Neural cell (in vitro differentiated cells): ENCODE measurements around the gene AIFM2. TPM values are rescaled to one million over a fixed set of nuclear protein-coding genes. Genes with fewer than 3 reads are reported as not detected.

ENCODE experiments used
- H2AFZ ChIP-seq: fragments of 200-600, 300-800 bp; sonication (generic), shearing (Covaris generic); 2 replicates; pipeline ENCODE4 v1.6.0; 2014; ENCODE audit warnings: low read depth, mild to moderate bottlenecking, antibody characterized with exemption, low read length, moderate library complexity
- H3F3A ChIP-seq: fragments of 200-600 bp; shearing (Covaris generic); 2 replicates; pipeline ENCODE4 v1.6.1; 2016; ENCODE audit warnings: mild to moderate bottlenecking, moderate library complexity, mixed read lengths, antibody characterized with exemption, low read length; ENCODE audit not compliant: insufficient read depth, poor library complexity, severe bottlenecking
- H3K27ac ChIP-seq: fragments of 200-600, 300-800 bp; sonication (generic), shearing (Covaris generic); 2 replicates; pipeline ENCODE4 v1.5.1; 2014; ENCODE audit warnings: mild to moderate bottlenecking, low read length, moderate library complexity
- H3K27me3 ChIP-seq: fragments of 300-800, 200-600 bp; sonication (generic), shearing (Covaris generic); 2 replicates; pipeline ENCODE4 v1.6.0; 2014; ENCODE audit warnings: mild to moderate bottlenecking, low read depth, low read length, moderate library complexity; ENCODE audit not compliant: insufficient read depth
- H3K36me3 ChIP-seq: fragments of 300-800, 200-600 bp; sonication (generic), shearing (Covaris generic); 2 replicates; pipeline ENCODE4 v1.5.1; 2014; ENCODE audit warnings: mild to moderate bottlenecking, antibody characterized with exemption, low read length, moderate library complexity; ENCODE audit not compliant: insufficient read depth
- H3K4me2 ChIP-seq: fragments of 300-800, 200-600 bp; sonication (generic), shearing (Covaris generic); 2 replicates; pipeline ENCODE4 v1.6.0; 2014; ENCODE audit warnings: mild to moderate bottlenecking, low read length
- H3K4me3 ChIP-seq: fragments of 300-800, 200-600 bp; sonication (generic), shearing (Covaris generic); 2 replicates; pipeline ENCODE4 v1.5.1; 2014; ENCODE audit warnings: mild to moderate bottlenecking, low read length, moderate library complexity
- H3K79me2 ChIP-seq: fragments of 200-600 bp; shearing (Covaris generic); replicated peaks from 2 replicates; pipeline ENCODE4 v1.6.0; 2014; ENCODE audit warnings: mild to moderate bottlenecking, low read length, moderate library complexity; ENCODE audit not compliant: insufficient read depth
- H3K9ac ChIP-seq: fragments of 300-800, 200-600 bp; sonication (generic), shearing (Covaris generic); 2 replicates; pipeline ENCODE4 v1.6.1; 2016; ENCODE audit warnings: mild to moderate bottlenecking, low read length, mixed read lengths
- H3K9me2 ChIP-seq: fragments of 200-600 bp; shearing (Covaris generic); 2 replicates; pipeline ENCODE4 v1.6.1; 2016; ENCODE audit warnings: mild to moderate bottlenecking, low read length, mixed read lengths; ENCODE audit not compliant: insufficient read depth
- H3K9me3 ChIP-seq: fragments of 200-600, 300-800 bp; sonication (generic), shearing (Covaris generic); 2 replicates; pipeline ENCODE4 v1.6.1; 2016; ENCODE audit warnings: mild to moderate bottlenecking, mixed run types, low read length, moderate library complexity, mixed read lengths
- H4K20me1 ChIP-seq: fragments of 200-600 bp; shearing (Covaris generic); 2 replicates; pipeline ENCODE4 v1.6.1; 2016; ENCODE audit warnings: mild to moderate bottlenecking, mixed run types; ENCODE audit not compliant: insufficient read depth
- EP300 ChIP-seq: fragments of 450-650 bp; conservative IDR thresholded peaks from 2 replicates; pipeline ENCODE4 v1.6.1; 2014; ENCODE audit warnings: antibody characterized with exemption, mild to moderate bottlenecking, moderate library complexity; ENCODE audit not compliant: poor library complexity, severe bottlenecking
- EZH2 ChIP-seq: fragments of 200-600, 300-800 bp; shearing (Covaris generic), sonication (generic); IDR thresholded peaks from 2 replicates; pipeline ENCODE4 v1.6.1; 2014; ENCODE audit warnings: antibody characterized with exemption, low read length, borderline replicate concordance, mild to moderate bottlenecking; ENCODE audit not compliant: insufficient read depth, poor library complexity, severe bottlenecking
- MXI1 ChIP-seq: fragments of 450-650 bp; conservative IDR thresholded peaks from 2 replicates; pipeline ENCODE4 v1.6.1; 2014; ENCODE audit warnings: antibody characterized with exemption, mild to moderate bottlenecking; ENCODE audit not compliant: poor library complexity, severe bottlenecking
- POLR2AphosphoS5 ChIP-seq: IDR thresholded peaks from 2 replicates; pipeline ENCODE4 v1.6.1; 2012
- RAD21 ChIP-seq: fragments of 450-650 bp; conservative IDR thresholded peaks from 2 replicates; pipeline ENCODE4 v1.6.1; 2014; ENCODE audit warnings: antibody characterized with exemption, mild to moderate bottlenecking, moderate library complexity
- SMC3 ChIP-seq: fragments of 450-650 bp; conservative IDR thresholded peaks from 2 replicates; pipeline ENCODE4 v1.6.1; 2014; ENCODE audit warnings: antibody characterized with exemption, mild to moderate bottlenecking, moderate library complexity; ENCODE audit not compliant: poor library complexity
- TAF1 ChIP-seq: IDR thresholded peaks from 2 replicates; pipeline ENCODE4 v1.6.1; 2012; ENCODE audit warnings: low read depth
- polyA plus RNA-seq: library from polyadenylated mRNA; depleted of rRNA; stranded (reverse); fragments of >200 nt; gene quantifications from 2 replicates; pipeline ENCODE4 v1.2.3, GENCODE V29; 2014
- TF ChIP-seq, protein P1 (sequence below): IDR thresholded peaks from 2 replicates; pipeline ENCODE4 v1.6.1; 2012; ENCODE audit warnings: borderline replicate concordance
- TF ChIP-seq, protein P2 (sequence below): fragments of 450-650 bp; IDR thresholded peaks from 2 replicates; pipeline ENCODE4 v1.5.1; 2014; ENCODE audit warnings: antibody characterized with exemption, mild to moderate bottlenecking, moderate library complexity; ENCODE audit not compliant: poor library complexity, severe bottlenecking

AIFM2 gene
- polyA plus RNA-seq, 1 donor from 2014 or later: 0.78 TPM

DNA sequence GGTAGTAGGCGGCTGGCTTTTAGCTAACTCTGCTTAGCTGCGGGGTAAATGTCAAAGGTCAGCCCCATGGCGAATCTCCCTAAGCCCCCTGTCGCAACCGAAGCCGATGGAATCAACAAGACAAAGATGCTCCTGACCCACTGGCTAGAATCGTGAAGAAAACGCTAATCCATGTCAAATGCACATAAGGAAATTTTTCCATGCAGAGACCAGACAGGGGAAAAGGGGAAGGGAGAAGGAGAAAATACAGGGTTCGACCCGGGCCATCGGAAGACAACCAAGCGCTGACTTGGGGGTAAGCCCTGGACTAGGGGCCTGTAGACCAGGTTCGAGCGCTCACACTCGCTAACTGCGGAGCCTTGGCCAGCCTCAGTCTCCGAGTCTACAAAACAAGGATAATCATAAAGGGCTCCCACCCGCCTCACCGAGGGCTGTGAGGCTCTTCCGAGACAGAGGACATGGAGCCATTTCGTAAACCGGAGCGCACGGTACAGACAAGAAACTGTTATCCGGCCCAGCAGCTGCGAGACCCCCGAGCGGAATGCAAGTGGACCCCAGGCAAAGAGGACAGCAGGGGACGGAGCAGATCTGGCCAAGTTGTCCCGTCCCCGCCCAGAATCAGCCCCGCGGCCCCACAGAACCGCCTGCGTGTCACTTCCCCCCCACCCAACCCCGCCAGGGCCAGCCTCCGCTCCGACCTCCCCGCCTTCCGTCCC, 37.2 kb upstream of the AIFM2 start:
- H3K4me3 ChIP-seq: peak overlapping the region; percentile 84

DNA sequence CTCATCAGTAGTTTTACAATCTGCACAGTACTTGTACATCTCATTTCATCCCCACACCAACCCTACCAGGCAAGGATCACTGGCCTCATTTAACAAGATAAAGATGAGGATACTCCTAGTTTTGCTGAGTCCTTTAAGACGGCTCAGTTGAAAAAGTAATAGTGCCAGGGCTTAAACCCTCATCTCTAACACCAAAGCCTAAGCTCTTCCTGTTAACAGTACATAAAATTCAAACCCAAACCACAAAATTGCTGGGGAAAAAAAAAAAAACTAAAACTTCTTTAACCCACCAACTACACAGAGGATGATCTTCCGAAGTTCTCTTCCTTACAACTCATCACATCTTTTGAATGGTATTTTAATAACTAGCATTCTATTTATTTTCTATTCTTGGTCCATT, 36.4 kb upstream of the AIFM2 start:
- peak overlapping the region; percentile 72 for H3K4me2 ChIP-seq
- no peak overlapping the region for H2AFZ ChIP-seq
- H3K9ac ChIP-seq: peak overlapping the region; percentile 83
- H3F3A ChIP-seq: no peaks in the 10 kb centered on the region
- peak overlapping the region; percentile 84 for H3K4me3 ChIP-seq
- H3K9me2 ChIP-seq: no peaks in the 10 kb centered on the region
- no peaks in the 10 kb centered on the region for H3K9me3 ChIP-seq
- no peaks in the 10 kb centered on the region for H3K36me3 ChIP-seq
- H3K27me3 ChIP-seq: no peaks in the 10 kb centered on the region
- peaks cover 55% of the 10 kb centered on the region for H3K79me2 ChIP-seq
- H3K27ac ChIP-seq: no peak overlapping the region
- no peaks in the 10 kb centered on the region for H4K20me1 ChIP-seq
- TF ChIP-seq RAD21: no peak
- TF ChIP-seq, protein P1, sequence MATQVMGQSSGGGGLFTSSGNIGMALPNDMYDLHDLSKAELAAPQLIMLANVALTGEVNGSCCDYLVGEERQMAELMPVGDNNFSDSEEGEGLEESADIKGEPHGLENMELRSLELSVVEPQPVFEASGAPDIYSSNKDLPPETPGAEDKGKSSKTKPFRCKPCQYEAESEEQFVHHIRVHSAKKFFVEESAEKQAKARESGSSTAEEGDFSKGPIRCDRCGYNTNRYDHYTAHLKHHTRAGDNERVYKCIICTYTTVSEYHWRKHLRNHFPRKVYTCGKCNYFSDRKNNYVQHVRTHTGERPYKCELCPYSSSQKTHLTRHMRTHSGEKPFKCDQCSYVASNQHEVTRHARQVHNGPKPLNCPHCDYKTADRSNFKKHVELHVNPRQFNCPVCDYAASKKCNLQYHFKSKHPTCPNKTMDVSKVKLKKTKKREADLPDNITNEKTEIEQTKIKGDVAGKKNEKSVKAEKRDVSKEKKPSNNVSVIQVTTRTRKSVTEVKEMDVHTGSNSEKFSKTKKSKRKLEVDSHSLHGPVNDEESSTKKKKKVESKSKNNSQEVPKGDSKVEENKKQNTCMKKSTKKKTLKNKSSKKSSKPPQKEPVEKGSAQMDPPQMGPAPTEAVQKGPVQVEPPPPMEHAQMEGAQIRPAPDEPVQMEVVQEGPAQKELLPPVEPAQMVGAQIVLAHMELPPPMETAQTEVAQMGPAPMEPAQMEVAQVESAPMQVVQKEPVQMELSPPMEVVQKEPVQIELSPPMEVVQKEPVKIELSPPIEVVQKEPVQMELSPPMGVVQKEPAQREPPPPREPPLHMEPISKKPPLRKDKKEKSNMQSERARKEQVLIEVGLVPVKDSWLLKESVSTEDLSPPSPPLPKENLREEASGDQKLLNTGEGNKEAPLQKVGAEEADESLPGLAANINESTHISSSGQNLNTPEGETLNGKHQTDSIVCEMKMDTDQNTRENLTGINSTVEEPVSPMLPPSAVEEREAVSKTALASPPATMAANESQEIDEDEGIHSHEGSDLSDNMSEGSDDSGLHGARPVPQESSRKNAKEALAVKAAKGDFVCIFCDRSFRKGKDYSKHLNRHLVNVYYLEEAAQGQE: no peak
- TF ChIP-seq SMC3: no peak

More for the DNA sequence above, 37.2 kb upstream of the AIFM2 start:
- H3F3A ChIP-seq: no peaks in the 10 kb centered on the region
- H3K79me2 ChIP-seq: peaks cover 47% of the 10 kb centered on the region
- peak overlapping the region; percentile 83 for H3K9ac ChIP-seq
- H3K4me2 ChIP-seq: peak overlapping the region; percentile 72
- no peaks in the 10 kb centered on the region for H3K9me3 ChIP-seq
- no peaks in the 10 kb centered on the region for H3K27me3 ChIP-seq
- no peaks in the 10 kb centered on the region for H3K36me3 ChIP-seq
- no peaks in the 10 kb centered on the region for H4K20me1 ChIP-seq
- no peak for TF ChIP-seq EP300
- H3K27ac ChIP-seq: peak overlapping the region; percentile 86
- H3K9me2 ChIP-seq: no peaks in the 10 kb centered on the region
- peak overlapping the region; percentile 54 for H2AFZ ChIP-seq

DNA sequence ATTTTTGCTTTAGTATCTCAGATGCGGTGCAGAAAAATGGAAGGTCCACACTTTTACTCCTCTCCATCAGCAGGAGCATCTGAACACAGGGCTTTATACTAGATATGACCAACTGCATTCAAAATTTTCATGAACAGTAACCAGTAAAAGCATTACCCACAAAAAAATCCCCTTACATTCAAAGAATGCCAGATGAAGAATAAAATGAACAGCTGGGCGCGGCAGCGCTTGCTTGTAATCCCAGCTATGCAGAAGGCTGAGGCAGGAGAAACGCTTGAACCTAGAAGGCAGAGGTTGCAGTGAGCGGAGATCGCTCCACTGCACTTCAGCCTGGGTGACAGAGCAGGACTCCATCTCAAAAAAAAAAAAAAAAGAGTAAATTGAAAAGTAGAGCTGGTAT, 34.6 kb upstream of the AIFM2 start:
- H3K9me2 ChIP-seq: no peaks in the 10 kb centered on the region
- no peaks in the 10 kb centered on the region for H3K9me3 ChIP-seq
- no peaks in the 10 kb centered on the region for H4K20me1 ChIP-seq
- no peaks in the 10 kb centered on the region for H3K27me3 ChIP-seq
- no peak overlapping the region for H3K4me3 ChIP-seq
- no peak overlapping the region for H3K9ac ChIP-seq
- no peak overlapping the region for H3K4me2 ChIP-seq
- no peak overlapping the region for H2AFZ ChIP-seq
- TF ChIP-seq RAD21: no peak
- no peak for TF ChIP-seq POLR2AphosphoS5
- no peak for TF ChIP-seq TAF1
- TF ChIP-seq EZH2: no peak
- no peak for TF ChIP-seq MXI1
- TF ChIP-seq, protein P2, sequence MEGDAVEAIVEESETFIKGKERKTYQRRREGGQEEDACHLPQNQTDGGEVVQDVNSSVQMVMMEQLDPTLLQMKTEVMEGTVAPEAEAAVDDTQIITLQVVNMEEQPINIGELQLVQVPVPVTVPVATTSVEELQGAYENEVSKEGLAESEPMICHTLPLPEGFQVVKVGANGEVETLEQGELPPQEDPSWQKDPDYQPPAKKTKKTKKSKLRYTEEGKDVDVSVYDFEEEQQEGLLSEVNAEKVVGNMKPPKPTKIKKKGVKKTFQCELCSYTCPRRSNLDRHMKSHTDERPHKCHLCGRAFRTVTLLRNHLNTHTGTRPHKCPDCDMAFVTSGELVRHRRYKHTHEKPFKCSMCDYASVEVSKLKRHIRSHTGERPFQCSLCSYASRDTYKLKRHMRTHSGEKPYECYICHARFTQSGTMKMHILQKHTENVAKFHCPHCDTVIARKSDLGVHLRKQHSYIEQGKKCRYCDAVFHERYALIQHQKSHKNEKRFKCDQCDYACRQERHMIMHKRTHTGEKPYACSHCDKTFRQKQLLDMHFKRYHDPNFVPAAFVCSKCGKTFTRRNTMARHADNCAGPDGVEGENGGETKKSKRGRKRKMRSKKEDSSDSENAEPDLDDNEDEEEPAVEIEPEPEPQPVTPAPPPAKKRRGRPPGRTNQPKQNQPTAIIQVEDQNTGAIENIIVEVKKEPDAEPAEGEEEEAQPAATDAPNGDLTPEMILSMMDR: no peak
- TF ChIP-seq, protein P1: no peak
- TF ChIP-seq SMC3: no peak
- TF ChIP-seq EP300: no peak
- no peak overlapping the region for H3K27ac ChIP-seq
- H3K36me3 ChIP-seq: no peaks in the 10 kb centered on the region
- peaks cover 66% of the 10 kb centered on the region for H3K79me2 ChIP-seq
- H3F3A ChIP-seq: no peaks in the 10 kb centered on the region
